HG03025 (cell line): Measurements from ENCODE around the gene CD46.
"Not testable (repeated sequence)": the region's sequence is repeated elsewhere in the genome, so short reads cannot be mapped to it uniquely, and the experiment has no call there.

Experiments
- ATAC-seq: cut with Tn5 transposase; IDR thresholded peaks from one replicate; pipeline ENCODE4 v1.9.1; 2021; ENCODE audit warnings: mild to moderate bottlenecking, moderate library complexity; ENCODE audit not compliant: unreplicated experiment, low FRiP score

The CD46 gene

DNA sequence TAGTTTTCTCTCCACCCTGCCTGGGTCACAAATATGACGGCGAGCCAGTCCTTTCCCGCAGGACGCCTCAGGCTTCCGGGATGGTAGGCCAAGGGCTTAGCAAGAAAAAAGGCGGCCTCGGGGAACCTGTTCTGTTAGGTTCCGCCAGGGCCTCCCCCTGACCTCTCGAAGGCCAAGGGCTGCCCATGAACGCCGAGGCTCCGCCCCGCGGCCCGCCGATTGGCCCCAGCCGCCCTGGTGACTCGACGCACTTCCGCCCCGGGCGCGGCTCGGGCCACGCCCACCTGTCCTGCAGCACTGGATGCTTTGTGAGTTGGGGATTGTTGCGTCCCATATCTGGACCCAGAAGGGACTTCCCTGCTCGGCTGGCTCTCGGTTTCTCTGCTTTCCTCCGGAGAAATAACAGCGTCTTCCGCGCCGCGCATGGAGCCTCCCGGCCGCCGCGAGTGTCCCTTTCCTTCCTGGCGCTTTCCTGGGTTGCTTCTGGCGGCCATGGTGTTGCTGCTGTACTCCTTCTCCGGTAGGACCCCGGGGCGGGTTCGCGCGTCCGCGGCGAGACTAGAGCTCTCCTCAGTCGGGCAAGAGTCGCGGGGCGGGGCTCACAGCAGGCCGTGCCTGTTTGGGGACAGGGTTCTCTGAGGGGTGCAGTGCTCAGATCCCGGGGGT is at the start of gene CD46:
Gene CD46 (plus strand): TSS at position 265 of the 666 bp plus-strand sequence. CDS start 159 bp downstream, at position 424.
- peak; percentile 94 for ATAC-seq

DNA sequence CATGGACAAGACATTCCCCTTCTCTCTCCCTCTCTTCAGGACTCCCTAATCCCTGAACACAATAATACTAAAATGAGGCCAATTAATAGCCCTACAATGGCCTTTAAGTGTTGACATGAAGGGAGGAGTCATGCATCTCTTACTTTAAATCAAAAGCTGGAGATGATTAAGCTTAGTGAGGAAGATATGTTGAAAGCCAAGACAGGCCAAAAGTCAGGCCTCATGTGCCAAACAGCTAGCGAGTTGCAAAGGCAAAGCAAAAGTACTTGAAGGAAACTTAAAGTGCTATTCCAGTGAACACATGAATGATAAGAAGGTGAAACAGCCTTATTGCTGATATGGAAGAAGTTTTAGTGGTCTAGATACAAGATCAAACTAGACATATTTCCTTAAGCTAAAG is 49.5 kb upstream of the CD46 start:
- ATAC-seq: no peak

GRCh38 chr1:207703712-207704111 is 48.1 kb upstream of the CD46 start:
- ATAC-seq: no peak

DNA sequence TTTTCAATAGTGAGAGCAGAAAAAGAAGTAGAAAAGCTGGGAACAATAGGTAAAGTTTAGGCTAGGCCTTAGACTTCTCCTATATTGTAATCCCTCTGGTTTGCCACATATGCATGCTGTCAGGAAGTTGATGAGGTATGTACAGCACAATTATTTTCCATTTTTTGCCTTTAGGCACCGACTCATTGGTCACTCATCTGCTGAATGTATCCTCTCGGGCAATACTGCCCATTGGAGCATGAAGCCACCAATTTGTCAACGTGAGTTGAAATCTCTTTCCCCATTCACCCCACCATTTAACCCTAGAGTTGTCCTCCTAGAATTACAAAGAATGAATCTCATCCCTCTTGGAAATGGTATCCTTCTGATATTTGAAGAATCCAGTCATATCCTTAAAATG is 43.9 kb upstream of the CD46 start:
- not testable (repeated sequence) for ATAC-seq

- ATAC-seq: no peak
These were observed 40.6 kb upstream of the CD46 start for GRCh38 chr1:207711285-207711684.

DNA sequence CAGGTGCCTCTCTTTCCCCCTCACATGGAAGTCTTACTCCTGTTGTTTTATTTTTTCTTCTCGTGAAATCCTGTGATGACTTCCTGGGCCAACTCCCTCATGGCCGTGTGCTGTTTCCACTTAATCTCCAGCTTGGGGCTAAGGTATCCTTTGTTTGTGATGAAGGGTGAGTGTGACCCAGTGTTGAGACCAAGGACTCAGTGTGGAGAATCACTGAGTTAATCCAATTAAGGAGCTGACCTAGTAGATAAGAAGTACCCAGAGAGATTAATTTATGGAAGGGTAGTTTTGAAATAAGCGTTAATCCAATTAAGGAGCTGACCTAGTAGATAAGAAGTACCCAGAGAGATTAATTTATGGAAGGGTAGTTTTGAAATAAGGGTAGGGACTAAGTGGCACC is 39.2 kb upstream of the CD46 start:
- ATAC-seq: not testable (repeated sequence)

GRCh38 chr1:207713529-207713928 is 38.3 kb upstream of the CD46 start:
- no peak for ATAC-seq

DNA sequence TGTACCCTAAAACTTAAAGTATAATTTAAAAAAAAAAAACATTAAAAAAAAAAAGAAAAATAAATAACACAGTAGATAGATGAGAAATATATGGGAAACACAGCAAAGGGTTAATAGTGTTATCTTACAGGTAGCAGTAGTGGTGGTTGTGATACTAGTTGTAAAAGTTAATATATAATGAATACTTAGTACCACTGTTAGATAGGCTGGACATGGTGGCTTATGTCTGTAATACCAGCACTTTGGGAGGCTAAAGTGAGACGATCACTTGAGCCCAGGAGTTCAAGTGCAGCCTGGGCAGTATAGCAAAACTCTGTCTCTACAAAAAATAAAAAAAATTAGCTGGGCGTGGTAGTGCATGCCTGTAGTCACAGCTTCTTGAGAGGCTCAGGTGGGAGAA is 32.6 kb upstream of the CD46 start:
- no peak for ATAC-seq

- ATAC-seq: not testable (repeated sequence)
These were observed 23.5 kb upstream of the CD46 start for GRCh38 chr1:207728200-207728858.

GRCh38 chr1:207737503-207738157 is 14.2 kb upstream of the CD46 start:
- not testable (repeated sequence) for ATAC-seq

GRCh38 chr1:207738158-207738659 is 13.6 kb upstream of the CD46 start:
- not testable (repeated sequence) for ATAC-seq

- no peak for ATAC-seq
These were observed 11.6 kb upstream of the CD46 start for GRCh38 chr1:207740207-207740606.

- ATAC-seq: no peak
These were observed 8.9 kb upstream of the CD46 start for GRCh38 chr1:207742850-207743555.

GRCh38 chr1:207744000-207744534 is 7.8 kb upstream of the CD46 start:
- ATAC-seq: no peak

DNA sequence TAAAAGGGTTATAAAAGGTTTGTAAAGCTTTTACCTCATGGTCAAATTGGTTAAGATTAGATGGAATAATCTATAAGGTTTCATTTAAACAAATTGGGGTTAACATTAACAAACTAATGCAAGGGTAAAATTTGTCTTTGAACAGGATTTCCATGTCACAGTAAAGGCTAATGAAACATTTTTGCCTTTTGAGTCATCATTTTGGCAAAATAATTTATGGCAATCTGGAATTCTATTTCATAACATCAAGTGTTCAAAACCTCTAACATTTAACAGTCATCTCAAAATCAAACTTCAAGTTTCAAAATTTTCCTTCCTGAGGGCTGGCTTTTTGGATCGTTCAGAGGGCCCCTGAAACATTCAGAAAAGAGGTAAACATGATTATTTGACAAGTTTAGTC is 6.6 kb upstream of the CD46 start:
- no peak for ATAC-seq

GRCh38 chr1:207745839-207746767 is 5.8 kb upstream of the CD46 start:
- no peak for ATAC-seq

DNA sequence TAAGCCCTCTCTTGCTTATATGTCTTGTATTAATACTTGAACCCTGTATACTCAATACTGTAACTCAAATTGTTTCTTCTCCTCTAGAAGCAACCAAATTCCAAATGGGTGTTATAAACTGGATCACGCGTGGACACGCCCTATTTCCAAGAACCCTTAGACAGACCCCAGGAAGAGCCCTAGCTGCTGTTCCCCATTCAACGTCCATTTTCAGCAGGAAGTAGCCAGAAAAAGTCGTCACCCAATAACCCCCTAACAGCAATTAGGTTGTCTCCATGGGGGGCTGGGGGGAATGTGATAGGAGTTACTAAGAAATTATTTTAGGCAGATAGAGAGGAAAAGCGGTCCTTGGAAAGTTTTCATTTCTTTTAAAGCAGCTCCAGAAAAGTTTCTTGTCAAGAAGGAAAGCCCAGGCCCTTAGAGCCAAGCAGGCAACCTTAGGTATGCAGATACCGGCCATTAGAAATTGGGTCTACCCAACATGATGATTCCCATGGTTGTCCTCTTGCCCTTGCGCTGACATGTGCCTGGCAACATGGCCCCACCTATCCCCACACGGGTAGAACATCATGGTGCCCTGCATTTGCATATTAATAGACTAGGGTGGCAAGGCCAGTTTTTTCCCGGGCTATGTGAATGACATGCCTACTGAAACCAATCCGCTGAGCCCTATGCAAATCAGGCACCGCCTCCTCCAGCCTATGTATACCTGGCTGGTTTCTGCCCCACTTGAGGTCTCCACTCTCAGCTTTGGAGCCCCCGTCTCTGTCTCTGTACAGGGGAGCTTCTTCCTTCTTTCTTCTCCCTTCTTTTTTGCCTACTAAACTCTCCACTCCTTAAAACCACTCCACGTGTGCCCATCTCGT is 4.0 kb upstream of the CD46 start:
- ATAC-seq: no peak

DNA sequence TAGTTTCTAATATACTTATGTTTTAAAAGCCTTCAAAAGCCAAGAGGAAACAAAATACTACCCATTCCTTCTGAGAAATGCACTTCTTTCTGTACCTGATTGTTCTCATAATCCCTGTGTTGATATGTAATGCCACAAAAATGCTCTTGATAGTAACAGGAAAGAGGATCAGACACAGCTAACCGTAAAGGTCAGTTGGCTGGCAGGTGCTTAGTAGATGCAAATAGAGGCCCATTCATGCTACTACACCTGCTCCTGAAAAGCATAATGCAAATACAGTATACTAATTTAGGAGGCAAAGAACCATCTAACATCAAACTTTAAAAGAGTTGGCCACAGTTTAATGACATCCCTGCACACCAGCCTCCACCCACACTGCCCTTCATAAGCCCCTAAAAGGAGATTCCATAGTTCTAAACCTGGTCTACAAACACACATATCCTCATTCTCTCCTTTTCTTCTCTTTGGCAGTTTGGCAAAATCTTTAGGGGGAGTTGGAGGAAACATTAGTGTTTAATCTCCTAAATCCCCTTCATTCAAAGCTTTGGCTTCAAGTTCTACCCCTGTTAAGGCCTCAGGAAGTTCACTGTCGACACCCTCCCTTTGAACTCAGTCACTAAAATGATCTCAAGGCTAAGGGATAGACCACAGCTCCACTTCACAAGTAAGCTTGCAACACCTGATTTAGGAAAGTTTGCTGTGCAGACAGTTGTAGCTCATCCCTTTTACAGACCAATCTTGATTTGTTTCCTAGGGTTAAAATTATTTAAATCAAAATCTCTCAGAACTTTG is 2.9 kb upstream of the CD46 start:
- no peak for ATAC-seq
